H1 (cell line): ENCODE measurements around the gene DLEC1. TPM values are rescaled to one million over a fixed set of nuclear protein-coding genes. Genes with fewer than 3 reads are reported as not detected.

Experiments
- ATF2 ChIP-seq: IDR thresholded peaks from 2 replicates; pipeline ENCODE4 v1.6.1; 2012; ENCODE audit warnings: low read length, inconsistent platforms
- CBX8 ChIP-seq: fragments of 300-800, 300-1000 bp; sonication (generic); IDR thresholded peaks from 2 replicates; pipeline ENCODE4 v1.7.1; 2016; ENCODE audit warnings: low read depth, low read length, borderline replicate concordance
- CHD1 ChIP-seq: IDR thresholded peaks from 2 replicates; pipeline ENCODE4 v1.6.1; 2012; ENCODE audit warnings: low read depth, low read length, improper control_type of control experiment
- CHD2 ChIP-seq: IDR thresholded peaks from 2 replicates; pipeline ENCODE4 v1.6.1; 2012; ENCODE audit warnings: low read length, improper control_type of control experiment
- CREB1 ChIP-seq: IDR thresholded peaks from 2 replicates; pipeline ENCODE4 v1.6.1; 2012; ENCODE audit warnings: inconsistent platforms
- EZH2 ChIP-seq: fragments of 200-600 bp; sonication (generic); IDR thresholded peaks from 2 replicates; pipeline ENCODE4 v1.7.1; 2012; ENCODE audit warnings: low read depth, mild to moderate bottlenecking, moderate library complexity, low read length, inconsistent platforms; ENCODE audit not compliant: severe bottlenecking
- PHF8 ChIP-seq: fragments of 200-600 bp; sonication (generic); conservative IDR thresholded peaks from 2 replicates; pipeline ENCODE4 v1.7.1; 2012; ENCODE audit warnings: low read depth, mild to moderate bottlenecking, inconsistent platforms, low read length, moderate library complexity
- RXRA ChIP-seq: IDR thresholded peaks from 2 replicates; pipeline ENCODE4 v1.6.1; 2011; ENCODE audit warnings: low read depth, mild to moderate bottlenecking, low read length, moderate library complexity; ENCODE audit not compliant: insufficient read depth
- SRF ChIP-seq: IDR thresholded peaks from 2 replicates; pipeline ENCODE4 v1.6.1; 2011; ENCODE audit warnings: mild to moderate bottlenecking, low read depth, low read length, moderate library complexity
- TBP ChIP-seq: IDR thresholded peaks from 2 replicates; pipeline ENCODE4 v1.6.1; 2011; ENCODE audit warnings: low read depth, low read length, improper control_type of control experiment
- YY1 ChIP-seq: IDR thresholded peaks from 2 replicates; pipeline ENCODE4 v1.6.1; 2011; ENCODE audit warnings: low read depth, mild to moderate bottlenecking, low read length
- polyA plus RNA-seq, 7 experiments: library from polyadenylated mRNA; depleted of rRNA in 3 of 7; stranded (reverse) in 5 of 7; unstranded in 2 of 7; fragments of >200 nt in 5 of 7; fragments of 200-250 nt in 2 of 7; gene quantifications; 1 replicate in 5 of 7; 2 replicates in 1 of 7; 4 replicates in 1 of 7; pipeline versions ENCODE4 v1.2.1 to v1.2.3, GENCODE V29; 2011 to 2013; ENCODE audit warnings: missing spikeins in 2 of 7, mixed read lengths in 2 of 7
- total RNA-seq: library from RNA; stranded (reverse); fragmentation: NEBNext Ultra II Directional; extraction: Animal tissue kit (Norgen Biotek cat#: 25700); gene quantifications from 2 replicates; pipeline ENCODE4 v1.2.1, GENCODE V29; 2021

The DLEC1 gene
- total and polyA plus RNA-seq, 2 of the 8 experiments (the other 6 are each of a cell fraction or from before 2014, with no cell fraction given): 0.26 to 0.76 TPM

- peak; percentile 55; the same call in 1 of the 2 replicates for TF ChIP-seq TBP
- TF ChIP-seq CHD2: no peak
- TF ChIP-seq CHD1: no peak
- TF ChIP-seq CREB1: no peak
- no peak for TF ChIP-seq CBX8
- peak; percentile 59 for TF ChIP-seq EZH2
- TF ChIP-seq SRF: no peak
- TF ChIP-seq PHF8: no peak
- TF ChIP-seq YY1: no peak
- TF ChIP-seq ATF2: no peak
- no peak for TF ChIP-seq RXRA
These were observed 10.2 kb upstream of the DLEC1 start (continued) for GRCh38 chr3:38028621-38029361.
